Measurements from ENCODE around the gene HASPIN.

HASPIN gene

GRCh38 chr17:3723556-3724377 lies at the start of gene HASPIN:
Gene HASPIN, plus strand, starts transcription at chr17:3723903. Its CDS starts 33 bp downstream, at chr17:3723936.
- Mint-ChIP-seq H3K9me3 (no peaks in the 10 kb centered on the region), H3K4me3 (peak within 1 kb of the TSS; percentile 79 to 90 (median 87)), H3K36me3 (ENCODE audit: low read depth) (peaks cover 14% of the 10 kb centered on the region), H3K27me3 (ENCODE audit: low read depth) (no peaks in the 10 kb centered on the region), H3K4me1 (peaks cover 21% of the 10 kb centered on the region), H3K27ac (peak within 1 kb of the TSS; percentile 53 to 84 (median 81))
- peak in 2 of 3 experiments; percentile 30 to 41 for TF ChIP-seq CTCF (IDR thresholded peaks at IDR 0.05; ENCODE audit: unreplicated experiment in 3 of 3)

- H3K9me3 Mint-ChIP-seq, result no peaks in the 10 kb centered on the region
- peaks cover 5% of the 10 kb centered on the region for H3K4me1 Mint-ChIP-seq
- H3K4me3 Mint-ChIP-seq, result no peak overlapping the region
- no peak for TF ChIP-seq CTCF (IDR thresholded peaks at IDR 0.05; ENCODE audit: unreplicated experiment in 3 of 3)
- no peak overlapping the region for H3K27ac Mint-ChIP-seq
- peaks cover 5% of the 10 kb centered on the region for H3K36me3 Mint-ChIP-seq (ENCODE audit: low read depth)
- H3K27me3 Mint-ChIP-seq (ENCODE audit: low read depth), result no peaks in the 10 kb centered on the region
Measured at GRCh38 chr17:3675886-3676285, 47.8 kb upstream of the HASPIN start.

- Mint-ChIP-seq H3K4me3 (no peak overlapping the region), H3K27ac (no peak overlapping the region), H3K36me3 (ENCODE audit: low read depth) (no peaks in the 10 kb centered on the region), H3K4me1 (peaks cover 5% of the 10 kb centered on the region), H3K27me3 (ENCODE audit: low read depth) (peaks cover 2% of the 10 kb centered on the region), H3K9me3 (no peaks in the 10 kb centered on the region)
- no peak for TF ChIP-seq CTCF (IDR thresholded peaks at IDR 0.05; ENCODE audit: unreplicated experiment in 3 of 3)
Measured at GRCh38 chr17:3678095-3678820, 45.4 kb upstream of the HASPIN start.

- Mint-ChIP-seq H3K4me3 (no peak overlapping the region), H3K4me1 (peaks cover 5% of the 10 kb centered on the region), H3K27me3 (ENCODE audit: low read depth) (peaks cover 6% of the 10 kb centered on the region), H3K36me3 (ENCODE audit: low read depth) (no peaks in the 10 kb centered on the region), H3K9me3 (no peaks in the 10 kb centered on the region), H3K27ac (no peak overlapping the region)
- TF ChIP-seq CTCF (IDR thresholded peaks at IDR 0.05; ENCODE audit: unreplicated experiment in 3 of 3), result no peak
Measured at GRCh38 chr17:3678821-3679530, 44.7 kb upstream of the HASPIN start.

GRCh38 chr17:3679531-3680126 lies 44.1 kb upstream of the HASPIN start:
- H3K36me3 Mint-ChIP-seq (ENCODE audit: low read depth), result no peaks in the 10 kb centered on the region
- H3K4me1 Mint-ChIP-seq, result peaks cover 5% of the 10 kb centered on the region
- H3K27ac Mint-ChIP-seq, result no peak overlapping the region
- no peak overlapping the region for H3K4me3 Mint-ChIP-seq
- no peak for TF ChIP-seq CTCF (IDR thresholded peaks at IDR 0.05; ENCODE audit: unreplicated experiment in 3 of 3)
- H3K27me3 Mint-ChIP-seq (ENCODE audit: low read depth), result peaks cover 10% of the 10 kb centered on the region
- no peaks in the 10 kb centered on the region for H3K9me3 Mint-ChIP-seq

Measured in nephron (organoid).